Natural killer cell (primary cell): Measurements from ENCODE around the gene ZC3HAV1. TPM values are rescaled to one million over a fixed set of nuclear protein-coding genes. Genes with fewer than 3 reads are reported as not detected.

Experiments used
- ATAC-seq, 3 donors: fragments of 150-1000 bp in 2 of 3; fragments of 200-7000 bp in 1 of 3; cut with Tn5 transposase; 1 replicate in 1 of 3; 2 replicates in 2 of 3; pipeline ENCODE4 v1.10.0; 2021; ENCODE audit warnings: mild to moderate bottlenecking in 2 of 3, moderate library complexity in 2 of 3
- DNase-seq, 2 donors: peaks; one replicate each; pipeline versions ENCODE4 v3.0.0 to v3.0.0-alpha.2; 2013 to 2021; ENCODE audit warnings: mixed read lengths in 1 of 2
- H3K27ac ChIP-seq: one replicate; pipeline ENCODE4 v1.5.1; 2013; ENCODE audit warnings: mild to moderate bottlenecking, low read length
- H3K27me3 ChIP-seq: one replicate; pipeline ENCODE4 v1.6.1; 2013; ENCODE audit warnings: low read length; ENCODE audit not compliant: control insufficient read depth, insufficient read depth
- H3K36me3 ChIP-seq: one replicate; pipeline ENCODE4 v1.6.1; 2013; ENCODE audit warnings: low read length; ENCODE audit not compliant: control insufficient read depth, insufficient read depth
- H3K4me1 ChIP-seq: one replicate; pipeline ENCODE4 v1.6.1; 2013; ENCODE audit warnings: low read length; ENCODE audit not compliant: control insufficient read depth, insufficient read depth
- H3K4me3 ChIP-seq: one replicate; pipeline ENCODE4 v1.5.1; 2013; ENCODE audit warnings: low read length
- H3K9me3 ChIP-seq: one replicate; pipeline ENCODE4 v1.6.1; 2013; ENCODE audit warnings: low read length; ENCODE audit not compliant: control insufficient read depth, insufficient read depth
- H3K27ac Mint-ChIP-seq, 2 donors: one replicate each; pipeline ENCODE4 v1.8.0; 2022; ENCODE audit warnings: mild to moderate bottlenecking in 2 of 2, mixed read lengths in 2 of 2, moderate library complexity in 1 of 2
- H3K27me3 Mint-ChIP-seq, 2 donors: one replicate each; pipeline ENCODE4 v1.8.0; 2022; ENCODE audit warnings: low read depth in 2 of 2, mixed read lengths in 2 of 2
- H3K36me3 Mint-ChIP-seq: one replicate; pipeline ENCODE4 v1.8.0; 2022; ENCODE audit warnings: mixed read lengths
- H3K4me1 Mint-ChIP-seq, 2 donors: one replicate each; pipeline ENCODE4 v1.8.0; 2022; ENCODE audit warnings: mixed read lengths in 2 of 2
- H3K4me3 Mint-ChIP-seq: one replicate; pipeline ENCODE4 v1.8.0; 2022; ENCODE audit warnings: mild to moderate bottlenecking, moderate library complexity, mixed read lengths
- H3K9me3 Mint-ChIP-seq, 2 donors: one replicate each; pipeline ENCODE4 v1.8.0; 2022; ENCODE audit warnings: mixed read lengths in 2 of 2
- WGBS: methylation state at CpG from one replicate; pipeline ENCODE4 v1.1.7; 2013; ENCODE audit warnings: missing lambda C conversion rate; ENCODE audit not compliant: insufficient coverage; 5-methylcytosine and 5-hydroxymethylcytosine counted together
- intact Hi-C: fragments of 100-400 bp; cut with micrococcal nuclease; formaldehyde crosslinking; loops from one replicate; pipeline ENCODE4 v1.14.2; 2022
- total RNA-seq, 4 donors: library from RNA; stranded (reverse); fragments of 120-200 nt in 1 of 4; gene quantifications; one replicate each; pipeline versions ENCODE4 v1.2.3 to v1.2.4, GENCODE V29; 2013 to 2022
- TF ChIP-seq, protein P1 (sequence below): fragments of 200-600 bp; IDR thresholded peaks from one replicate; pipeline ENCODE4 v1.8.0; 2022; ENCODE audit warnings: antibody characterized with exemption

ZC3HAV1 gene
- total RNA-seq, 3 donors from 2014 or later (not counting 1 experiment from before 2014, with no cell fraction given) = 129 to 153 (median 137) TPM

DNA sequence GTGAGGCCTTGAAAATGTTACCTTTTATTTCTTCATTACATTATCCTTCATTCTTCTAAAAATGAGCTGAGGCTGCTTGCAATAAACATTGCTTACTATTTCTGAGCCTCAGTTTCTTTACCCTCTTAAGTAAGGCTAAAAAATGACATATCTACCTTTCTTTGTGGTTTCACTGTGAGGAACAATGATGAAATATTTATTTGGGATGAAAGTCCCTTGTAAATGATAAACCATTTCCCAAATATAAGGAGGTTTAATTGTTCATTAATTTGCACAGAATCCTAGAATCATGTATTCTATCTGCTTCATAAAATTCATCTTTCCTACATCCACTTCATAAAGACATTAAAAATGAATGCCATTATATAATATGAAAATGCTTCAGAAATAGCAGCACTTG lies 27.9 kb downstream of the ZC3HAV1 start:
- ATAC-seq (no peak), DNase-seq (no peak)
- no peaks in the 10 kb centered on the region for H3K9me3 Mint-ChIP-seq
- Histone ChIP-seq H3K9me3 (no peaks in the 10 kb centered on the region), H3K4me1 (peaks cover 17% of the 10 kb centered on the region), H3K36me3 (peaks cover 86% of the 10 kb centered on the region), H3K4me3 (no peak overlapping the region), H3K27me3 (no peaks in the 10 kb centered on the region), H3K27ac (no peak overlapping the region)
- H3K36me3 Mint-ChIP-seq = peaks cover 43% of the 10 kb centered on the region
- peaks cover 72 to 76% of the 10 kb centered on the region in 2 donors for H3K4me1 Mint-ChIP-seq
- H3K4me3 Mint-ChIP-seq = no peak overlapping the region
- no peaks in the 10 kb centered on the region for H3K27me3 Mint-ChIP-seq
- TF ChIP-seq, protein P1, sequence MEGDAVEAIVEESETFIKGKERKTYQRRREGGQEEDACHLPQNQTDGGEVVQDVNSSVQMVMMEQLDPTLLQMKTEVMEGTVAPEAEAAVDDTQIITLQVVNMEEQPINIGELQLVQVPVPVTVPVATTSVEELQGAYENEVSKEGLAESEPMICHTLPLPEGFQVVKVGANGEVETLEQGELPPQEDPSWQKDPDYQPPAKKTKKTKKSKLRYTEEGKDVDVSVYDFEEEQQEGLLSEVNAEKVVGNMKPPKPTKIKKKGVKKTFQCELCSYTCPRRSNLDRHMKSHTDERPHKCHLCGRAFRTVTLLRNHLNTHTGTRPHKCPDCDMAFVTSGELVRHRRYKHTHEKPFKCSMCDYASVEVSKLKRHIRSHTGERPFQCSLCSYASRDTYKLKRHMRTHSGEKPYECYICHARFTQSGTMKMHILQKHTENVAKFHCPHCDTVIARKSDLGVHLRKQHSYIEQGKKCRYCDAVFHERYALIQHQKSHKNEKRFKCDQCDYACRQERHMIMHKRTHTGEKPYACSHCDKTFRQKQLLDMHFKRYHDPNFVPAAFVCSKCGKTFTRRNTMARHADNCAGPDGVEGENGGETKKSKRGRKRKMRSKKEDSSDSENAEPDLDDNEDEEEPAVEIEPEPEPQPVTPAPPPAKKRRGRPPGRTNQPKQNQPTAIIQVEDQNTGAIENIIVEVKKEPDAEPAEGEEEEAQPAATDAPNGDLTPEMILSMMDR = no peak
- peak overlapping the region in 1 of 2 donors; percentile 27 for H3K27ac Mint-ChIP-seq
- intact Hi-C loops = no loop called here

DNA sequence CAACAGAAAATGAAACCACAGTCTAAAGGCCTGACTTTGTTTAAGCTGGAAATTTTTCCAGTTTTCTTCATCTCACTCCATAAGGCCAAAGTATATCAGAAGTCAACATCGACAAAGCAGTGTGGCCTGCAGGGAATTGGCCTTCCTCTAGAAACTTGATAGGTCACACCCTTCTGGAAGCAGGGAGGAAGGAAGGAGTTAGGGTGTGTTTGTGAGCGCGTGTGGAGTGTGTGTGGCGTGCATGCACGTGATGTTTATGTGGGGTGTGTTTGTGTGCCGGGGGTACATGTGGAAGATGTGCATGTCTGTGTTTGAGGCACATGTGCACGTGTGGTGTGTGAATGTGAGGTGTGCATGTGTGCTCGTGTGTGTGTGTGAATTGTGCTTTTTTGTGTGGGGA lies 28.6 kb downstream of the ZC3HAV1 start:
- Mint-ChIP-seq H3K4me3 (no peak overlapping the region), H3K9me3 (no peaks in the 10 kb centered on the region), H3K36me3 (peaks cover 37% of the 10 kb centered on the region), H3K27me3 (no peaks in the 10 kb centered on the region), H3K4me1 (peaks cover 65 to 70% of the 10 kb centered on the region in 2 donors), H3K27ac (peak overlapping the region; percentile 27 to 78)
- DNase-seq = no peak
- TF ChIP-seq, protein P1 = no peak
- intact Hi-C loops = no loop called here
- Histone ChIP-seq H3K27ac (no peak overlapping the region), H3K27me3 (no peaks in the 10 kb centered on the region), H3K4me1 (peaks cover 13% of the 10 kb centered on the region), H3K9me3 (no peaks in the 10 kb centered on the region), H3K4me3 (no peak overlapping the region), H3K36me3 (peaks cover 86% of the 10 kb centered on the region)
- no peak for ATAC-seq
- WGBS = 69% methylated on average over 8 of the region's 8 CpGs

DNA sequence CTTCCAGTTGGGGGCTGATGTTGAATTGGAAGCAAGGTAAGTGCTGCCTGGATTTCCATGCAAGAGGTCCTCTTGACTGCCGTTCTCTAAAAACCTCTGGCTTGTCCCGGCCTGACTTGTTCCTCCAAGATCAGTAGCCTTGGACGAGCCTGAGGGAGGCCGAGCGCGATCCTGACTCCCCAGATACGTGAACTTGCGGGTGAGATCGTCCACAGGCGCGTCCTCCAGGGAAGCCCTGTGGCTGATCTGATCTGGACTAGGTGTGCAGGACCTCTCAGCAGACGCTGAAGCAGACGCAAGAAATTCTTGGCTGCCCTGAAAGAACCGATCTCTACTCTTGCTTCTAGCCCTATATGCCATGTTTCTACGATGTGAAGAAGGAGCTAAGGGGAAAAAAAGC lies 29.7 kb downstream of the ZC3HAV1 start:
- Histone ChIP-seq H3K36me3 (peaks cover 88% of the 10 kb centered on the region), H3K9me3 (no peaks in the 10 kb centered on the region), H3K4me3 (no peak overlapping the region), H3K27ac (no peak overlapping the region), H3K27me3 (no peaks in the 10 kb centered on the region), H3K4me1 (peaks cover 6% of the 10 kb centered on the region)
- intact Hi-C loops = no loop called here
- 93% methylated on average over 15 of the region's 15 CpGs for WGBS
- H3K27me3 Mint-ChIP-seq = no peaks in the 10 kb centered on the region
- H3K4me3 Mint-ChIP-seq = no peak overlapping the region
- peaks cover 60 to 65% of the 10 kb centered on the region in 2 donors for H3K4me1 Mint-ChIP-seq
- peaks cover 37% of the 10 kb centered on the region for H3K36me3 Mint-ChIP-seq
- TF ChIP-seq, protein P1 = no peak
- H3K9me3 Mint-ChIP-seq = no peaks in the 10 kb centered on the region
- no peak for DNase-seq
- H3K27ac Mint-ChIP-seq = peak overlapping the region; percentile 27 to 78
- no peak for ATAC-seq

DNA sequence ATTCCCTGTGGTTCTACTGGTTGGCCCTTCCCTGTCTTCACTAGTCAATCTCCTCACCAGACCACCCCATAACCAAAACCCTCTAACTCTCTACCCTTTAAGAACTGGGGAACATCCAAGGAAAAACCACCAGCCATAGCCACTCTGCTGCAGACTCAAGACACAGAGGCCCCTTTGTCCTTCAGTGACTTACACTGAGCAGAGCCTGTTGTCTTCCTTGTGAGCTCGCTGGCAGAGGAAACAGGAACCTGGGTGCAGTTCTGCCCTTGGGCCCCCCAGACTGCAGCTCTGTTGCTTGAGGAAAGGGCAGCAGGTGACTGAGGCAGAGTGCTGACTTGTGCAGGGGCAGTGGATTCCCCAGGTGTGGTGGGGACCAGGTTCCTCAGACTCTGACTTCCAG lies 30.6 kb downstream of the ZC3HAV1 start:
- no peaks in the 10 kb centered on the region for H3K9me3 Mint-ChIP-seq
- ATAC-seq (no peak), DNase-seq (no peak)
- H3K27me3 Mint-ChIP-seq = no peaks in the 10 kb centered on the region
- peaks cover 51 to 60% of the 10 kb centered on the region in 2 donors for H3K4me1 Mint-ChIP-seq
- TF ChIP-seq, protein P1 = no peak
- peaks cover 83% of the 10 kb centered on the region for H3K36me3 ChIP-seq
- intact Hi-C loops = no loop called here
- 65% methylated on average over 1 of the region's 1 CpG for WGBS
- no peaks in the 10 kb centered on the region for H3K9me3 ChIP-seq
- peak overlapping the region; percentile 27 to 61 for H3K27ac Mint-ChIP-seq
- peaks cover 37% of the 10 kb centered on the region for H3K36me3 Mint-ChIP-seq
- no peak overlapping the region for H3K4me3 ChIP-seq
- no peaks in the 10 kb centered on the region for H3K27me3 ChIP-seq
- no peak overlapping the region for H3K27ac ChIP-seq
- no peak overlapping the region for H3K4me3 Mint-ChIP-seq
- H3K4me1 ChIP-seq = peaks cover 3% of the 10 kb centered on the region
